GM19043 (cell line): ENCODE results near the gene DNAJC2.
A peak's percentile ranks its signal among the peaks of the same experiment; 100 is the strongest.

Source experiments
- ATAC-seq: cut with Tn5 transposase; IDR thresholded peaks from one replicate; pipeline ENCODE4 v1.9.1; 2021; ENCODE audit warnings: low read depth; ENCODE audit not compliant: unreplicated experiment

DNAJC2 gene

GRCh38 chr7:103344453-103345149 is at the start of gene DNAJC2:
Gene DNAJC2 (minus strand): TSS chr7:103344767. CDS start chr7:103344622, 145 bp downstream.
- peak; percentile 71 for ATAC-seq

GRCh38 chr7:103391976-103392375 is 47.4 kb upstream of the DNAJC2 start:
- ATAC-seq = no peak

- no peak for ATAC-seq
These were observed 46.6 kb upstream of the DNAJC2 start for GRCh38 chr7:103391150-103391549.

GRCh38 chr7:103389263-103389662 is 44.7 kb upstream of the DNAJC2 start:
- no peak for ATAC-seq

- ATAC-seq = no peak
These were observed 44.0 kb upstream of the DNAJC2 start for GRCh38 chr7:103388469-103389140.

GRCh38 chr7:103387242-103387641 is 42.7 kb upstream of the DNAJC2 start:
- no peak for ATAC-seq

GRCh38 chr7:103382032-103382402 is 37.5 kb upstream of the DNAJC2 start:
- ATAC-seq = no peak

- no peak for ATAC-seq
These were observed 36.9 kb upstream of the DNAJC2 start for GRCh38 chr7:103381280-103382031.

- no peak for ATAC-seq
These were observed 36.0 kb upstream of the DNAJC2 start for GRCh38 chr7:103380395-103381191.

- ATAC-seq = no peak
These were observed 34.9 kb upstream of the DNAJC2 start for GRCh38 chr7:103379270-103379975.

GRCh38 chr7:103373866-103374643 is 29.5 kb upstream of the DNAJC2 start:
- ATAC-seq = no peak

- no peak for ATAC-seq
These were observed 24.9 kb upstream of the DNAJC2 start for GRCh38 chr7:103369432-103369831.

- ATAC-seq = no peak
These were observed 5.2 kb upstream of the DNAJC2 start for GRCh38 chr7:103349805-103350204.

GRCh38 chr7:103348959-103349358 is 4.4 kb upstream of the DNAJC2 start:
- ATAC-seq = no peak

- ATAC-seq = no peak
These were observed 3.9 kb upstream of the DNAJC2 start for GRCh38 chr7:103348452-103348851.

- peak; percentile 70 for ATAC-seq
These were observed 3.1 kb upstream of the DNAJC2 start, which contains the start of gene PSMC2 for GRCh38 chr7:103347507-103348267. Gene PSMC2 (plus strand): TSS chr7:103347643. CDS start chr7:103347712, 69 bp downstream.

GRCh38 chr7:103346396-103346795 is 1.8 kb upstream of the DNAJC2 start:
- no peak for ATAC-seq

GRCh38 chr7:103343758-103344452 is 662 bp downstream of the DNAJC2 start:
- ATAC-seq = peak; percentile 7
